ENCODE results near the gene FBXO9. TPM values are rescaled to one million over a fixed set of nuclear protein-coding genes. Genes with fewer than 3 reads are reported as not detected.
"Not testable (repeated sequence)": the region's sequence is repeated elsewhere in the genome, so short reads cannot be mapped to it uniquely, and the experiment has no call there.

FBXO9 gene
- total RNA-seq, 1 donor from 2014 or later, result 41.6 TPM

DNA sequence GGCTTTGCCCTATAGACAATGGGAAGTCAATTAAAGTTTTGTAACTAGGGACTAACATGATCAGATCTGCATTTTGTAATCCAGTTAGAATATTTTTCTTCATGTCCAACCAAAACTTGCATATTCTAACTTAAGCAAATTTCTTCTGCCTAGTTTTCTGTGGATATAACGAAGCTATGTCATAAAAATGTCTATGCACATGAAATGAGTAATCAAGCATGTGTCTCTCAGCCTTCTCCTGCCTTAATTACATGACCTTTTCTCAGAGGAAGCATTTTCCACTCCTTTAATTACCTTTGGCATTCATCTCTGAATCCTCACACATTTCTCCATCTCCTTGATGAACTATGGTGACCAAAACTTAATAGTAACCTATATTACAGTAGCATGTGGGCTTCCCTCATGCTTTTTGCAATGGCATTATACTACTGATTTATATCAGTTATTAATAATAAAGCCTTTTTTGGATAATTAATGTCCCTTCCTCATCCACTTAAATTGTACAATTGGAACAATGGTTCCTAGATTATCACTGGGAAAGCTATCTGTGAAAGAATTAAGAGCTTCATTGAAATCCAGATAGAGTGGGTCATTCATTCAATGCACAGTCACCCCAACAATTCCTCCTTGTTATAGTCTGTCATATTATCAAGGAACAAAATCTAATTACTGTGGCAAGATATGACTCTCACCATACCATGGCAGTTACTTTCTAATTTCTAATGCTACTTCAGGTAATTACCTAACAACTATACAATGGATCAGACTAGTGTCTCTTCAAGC, 19.1 kb upstream of the FBXO9 start:
- FAIRE-seq, result no peak

DNA sequence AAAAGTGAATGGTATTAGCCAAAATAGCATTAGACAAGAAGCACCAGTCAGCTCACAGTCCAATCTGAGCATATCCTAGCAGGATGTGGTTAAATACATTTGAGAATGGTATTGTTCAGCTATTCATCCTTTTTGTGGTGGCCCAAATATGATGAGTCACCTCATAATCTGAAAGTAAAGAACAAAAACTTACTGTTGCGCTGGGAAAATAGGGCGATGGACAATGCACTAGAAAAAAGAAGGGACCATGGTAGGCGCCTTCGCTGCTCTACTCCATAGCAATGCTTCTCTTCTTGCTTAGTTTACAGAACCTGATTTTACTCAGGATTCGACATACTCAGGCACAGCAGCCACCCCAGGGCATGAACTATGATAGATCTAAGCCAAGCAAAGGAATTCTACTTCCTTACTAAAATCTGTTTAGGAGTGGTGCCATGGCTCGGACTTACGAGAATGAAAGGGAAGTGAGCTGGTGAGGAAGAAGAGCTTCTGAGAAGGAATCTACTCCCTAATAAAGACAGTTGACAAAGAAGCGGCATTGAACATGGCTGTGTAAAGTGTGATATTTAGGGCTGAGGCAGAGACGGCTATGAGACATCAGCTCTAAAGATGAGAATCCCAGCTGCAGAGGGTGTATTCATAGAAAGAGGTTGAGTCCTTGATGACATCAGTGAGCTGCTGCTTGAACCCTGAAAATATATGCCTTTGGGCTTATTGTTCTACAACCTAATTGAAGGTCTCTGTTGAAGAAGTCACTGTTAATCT, 16.6 kb upstream of the FBXO9 start:
- no peak for FAIRE-seq

More for the DNA sequence above, 19.1 kb upstream of the FBXO9 start:
- no peak for DNase-seq (ENCODE audit: low spot score in 2 of 2)

GRCh38 chr6:53049415-53049814, 15.8 kb upstream of the FBXO9 start:
- FAIRE-seq (no peak), DNase-seq (ENCODE audit: low spot score in 2 of 2) (no peak)

More for the DNA sequence above, 16.6 kb upstream of the FBXO9 start:
- no peak for DNase-seq (ENCODE audit: low spot score in 2 of 2)

GRCh38 chr6:53052152-53052551, 13.1 kb upstream of the FBXO9 start:
- not testable (repeated sequence) for DNase-seq (ENCODE audit: low spot score in 2 of 2); FAIRE-seq

DNA sequence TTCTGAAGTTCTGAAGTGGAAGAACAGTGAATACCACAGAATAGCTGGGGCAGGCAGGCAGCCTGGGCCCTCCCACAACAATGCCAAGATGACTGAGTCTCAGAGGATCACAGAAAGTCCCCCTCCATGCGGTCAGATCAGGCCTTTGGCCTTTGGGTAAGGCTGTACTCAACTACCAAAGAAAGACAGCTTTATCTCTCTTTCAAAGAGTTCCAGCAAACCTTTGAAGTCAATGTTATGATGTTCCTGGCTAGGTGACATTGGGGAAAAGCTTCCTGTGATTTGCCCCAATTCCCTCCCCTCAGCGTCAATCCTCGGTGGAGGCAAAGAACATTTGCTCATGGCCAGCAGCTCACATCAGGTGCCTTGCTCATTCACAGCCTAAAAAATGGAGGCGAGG, 10.7 kb upstream of the FBXO9 start:
- DNase-seq (ENCODE audit: low spot score in 2 of 2) (no peak), FAIRE-seq (no peak)

DNA sequence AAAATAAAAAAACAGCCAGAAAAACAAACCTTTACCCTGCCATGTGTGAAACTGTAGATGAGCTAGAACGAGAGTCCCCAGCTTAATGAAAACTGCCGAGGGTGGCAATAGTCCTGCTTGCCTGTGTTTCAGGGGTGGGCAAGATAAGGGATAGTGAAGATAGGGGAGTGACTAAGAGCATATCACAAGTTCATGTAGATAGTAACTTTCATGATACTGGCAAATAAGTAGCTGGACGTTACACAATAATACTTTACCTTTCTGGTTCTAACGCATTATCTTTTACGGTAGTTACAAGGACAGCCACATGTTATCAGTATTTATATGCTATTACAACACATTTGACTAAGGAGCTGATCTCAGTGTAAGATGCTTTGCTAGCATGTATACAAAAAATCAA, 9.3 kb upstream of the FBXO9 start:
- no peak for DNase-seq (ENCODE audit: low spot score in 2 of 2)

DNA sequence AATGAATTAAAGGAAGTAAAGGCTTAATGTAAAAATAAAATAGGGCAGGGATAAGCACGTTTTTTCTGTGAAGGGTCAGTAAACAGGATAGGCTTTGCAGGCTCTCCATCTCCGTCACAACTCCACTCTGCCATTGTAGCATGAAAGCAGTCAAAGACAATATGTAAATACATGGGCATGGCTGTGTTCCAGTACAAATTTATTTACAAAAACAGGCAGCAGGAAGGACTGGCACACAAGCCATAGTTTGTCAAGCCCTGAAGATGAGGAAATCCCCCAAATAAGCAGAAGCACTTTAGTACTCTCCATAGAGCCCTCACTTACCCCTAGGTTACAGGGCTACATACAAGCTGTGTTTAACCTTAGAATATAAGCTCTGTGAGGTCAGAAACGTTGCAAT, 8.9 kb upstream of the FBXO9 start:
- DNase-seq (ENCODE audit: low spot score in 2 of 2), result no peak

More for the DNA sequence above, 9.3 kb upstream of the FBXO9 start:
- FAIRE-seq, result no peak

DNA sequence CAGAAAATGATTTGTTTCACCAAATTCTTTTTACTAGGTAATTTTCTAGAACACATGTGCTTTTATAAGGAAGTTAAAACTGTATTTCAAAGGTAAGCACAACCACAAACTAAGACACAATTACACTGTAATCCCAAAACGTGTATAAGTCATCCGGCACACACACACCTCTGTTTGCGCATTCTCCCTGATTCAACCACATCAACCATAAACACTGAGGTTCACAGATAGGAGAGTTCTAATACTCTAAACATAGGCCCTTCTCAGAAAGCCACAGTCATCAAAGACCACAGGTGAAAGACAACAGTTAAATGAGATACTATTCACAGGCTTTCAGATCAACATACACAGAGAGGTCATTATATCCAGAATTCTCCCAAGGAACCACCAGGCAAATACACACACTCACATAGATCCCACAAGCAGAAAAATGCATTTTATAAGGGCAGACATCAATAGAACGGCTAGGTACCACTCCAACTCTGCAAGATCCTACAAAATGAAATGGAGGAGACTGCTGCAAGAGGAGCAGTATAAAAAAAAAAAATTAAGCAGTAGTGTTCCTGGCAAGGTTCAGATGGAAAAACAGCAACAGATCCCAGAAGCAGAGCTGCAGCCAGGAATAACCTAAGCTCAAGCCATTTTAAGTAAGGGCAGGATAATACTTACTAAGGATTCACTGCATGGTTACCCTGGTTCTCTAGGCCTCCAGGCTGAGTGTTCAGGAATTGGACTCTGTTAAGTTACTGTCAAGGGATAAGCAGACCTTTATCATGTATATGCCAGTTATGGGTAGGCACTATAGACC, 6.6 kb upstream of the FBXO9 start:
- DNase-seq (ENCODE audit: low spot score in 2 of 2) (no peak), FAIRE-seq (no peak)

More for the DNA sequence above, 8.9 kb upstream of the FBXO9 start:
- no peak for FAIRE-seq

GRCh38 chr6:53059648-53060589, 5.3 kb upstream of the FBXO9 start:
- DNase-seq (ENCODE audit: low spot score in 2 of 2) (no peak), FAIRE-seq (no peak)

- FAIRE-seq (no peak), DNase-seq (ENCODE audit: low spot score in 2 of 2) (no peak)
Observed at GRCh38 chr6:53062169-53062539, 3.0 kb upstream of the FBXO9 start.

DNA sequence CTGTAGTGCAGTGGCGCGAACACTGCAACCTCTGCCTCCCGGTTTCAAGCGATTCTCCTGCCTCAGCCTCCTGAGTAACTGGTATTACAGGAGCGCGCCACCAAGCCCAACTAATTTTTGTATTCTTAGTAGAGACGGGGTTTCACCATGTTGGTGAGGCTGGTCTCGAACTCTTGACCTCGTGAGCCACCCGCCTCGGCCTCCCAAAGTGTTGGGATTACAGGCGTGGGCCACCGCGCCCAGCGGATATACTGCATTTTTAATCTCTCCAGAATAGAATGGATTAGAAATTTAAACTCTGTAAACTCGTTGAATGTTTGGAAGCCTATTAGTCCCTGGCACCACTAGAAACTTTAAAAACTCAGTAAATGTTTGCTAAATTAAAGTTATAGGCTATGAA, 949 bp upstream of the FBXO9 start:
- not testable (repeated sequence) for FAIRE-seq; DNase-seq (ENCODE audit: low spot score in 2 of 2)

DNA sequence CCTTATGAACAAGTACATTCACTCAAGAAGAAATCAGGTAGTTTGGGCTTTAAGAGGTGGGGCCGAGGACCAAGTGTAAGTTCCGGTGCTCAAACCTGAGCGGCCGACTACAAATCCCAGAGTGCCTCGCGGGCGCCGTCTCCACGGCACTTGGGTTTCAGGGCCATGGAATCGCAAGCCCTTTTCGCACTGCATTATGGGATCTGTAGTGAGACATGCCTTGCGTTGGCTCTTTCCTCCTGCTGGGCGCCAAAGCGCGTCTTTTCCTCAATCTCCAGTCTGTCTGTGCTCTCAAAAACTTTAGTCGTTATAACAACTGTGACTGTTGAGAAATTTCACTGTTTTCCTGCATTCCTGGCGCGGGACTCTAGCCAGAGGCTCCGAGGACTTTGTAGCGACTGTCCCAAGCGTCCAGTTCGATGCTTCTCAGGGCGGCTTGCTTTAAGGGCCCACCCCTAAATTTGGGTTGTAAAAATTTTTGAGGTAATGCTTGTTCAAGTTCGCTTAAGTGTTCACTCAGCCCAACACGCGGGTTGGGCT, 408 bp upstream of the FBXO9 start:
- DNase-seq (ENCODE audit: low spot score in 2 of 2) (peak; percentile 87 to 91), FAIRE-seq (no peak)

DNA sequence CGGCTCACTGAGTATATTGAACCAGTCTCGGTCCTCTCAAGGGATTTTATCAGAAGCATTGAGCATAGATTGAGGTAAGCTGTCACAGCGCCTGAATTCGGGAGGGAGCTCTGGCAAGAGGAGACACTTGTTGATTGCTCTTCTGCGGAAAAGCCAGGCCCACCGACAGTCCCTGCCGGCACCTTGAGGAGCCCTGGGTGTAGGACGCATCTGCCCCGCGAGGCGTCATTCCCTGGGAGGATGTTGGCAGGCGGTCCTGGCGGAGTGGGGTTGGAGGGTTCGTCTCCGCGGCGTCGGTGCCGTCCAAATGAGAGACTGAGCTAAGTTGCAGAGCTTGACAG, 843 bp downstream of the FBXO9 start:
- FAIRE-seq, result no peak
- DNase-seq (ENCODE audit: low spot score in 2 of 2), result peak in 1 of 2 donors; percentile 32

DNA sequence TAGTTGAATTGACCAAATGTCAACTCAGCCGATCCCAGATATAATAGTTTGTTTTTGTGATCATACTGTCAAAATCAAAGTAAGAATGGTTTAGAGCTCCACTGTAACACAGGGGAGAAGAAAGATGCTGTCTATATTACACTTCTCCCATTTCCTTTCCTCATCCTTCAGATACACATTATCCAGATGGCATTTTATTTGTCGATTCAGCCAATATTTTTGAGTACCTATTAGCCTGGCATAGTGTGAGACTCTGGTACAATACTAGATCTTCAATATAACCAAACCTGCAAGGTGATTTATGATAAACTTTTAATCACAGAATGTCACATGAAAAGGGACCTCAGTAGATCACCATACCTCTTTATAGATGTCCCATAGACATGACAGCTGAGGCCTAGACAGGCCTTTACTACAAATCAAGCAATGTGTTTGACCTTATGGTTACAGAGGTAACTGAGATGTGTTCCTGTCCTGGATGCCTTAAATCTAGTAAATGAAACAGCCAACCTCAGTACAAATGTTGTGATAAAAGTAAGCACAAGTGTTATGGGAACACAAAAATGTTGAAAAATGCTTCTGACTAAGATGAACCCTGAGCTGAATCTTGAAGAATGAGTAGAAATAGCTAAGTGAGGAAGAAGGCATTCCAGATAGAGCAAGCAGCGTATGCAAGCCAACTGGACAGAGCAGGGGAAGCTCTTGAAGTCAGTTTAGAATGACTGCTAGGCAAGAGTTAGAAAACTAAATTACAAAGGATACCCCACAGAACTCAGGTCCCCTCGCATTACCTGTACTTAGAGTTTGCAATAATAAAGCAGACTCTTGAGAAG, 1.9 kb downstream of the FBXO9 start:
- FAIRE-seq (no peak), DNase-seq (ENCODE audit: low spot score in 2 of 2) (no peak)

- FAIRE-seq (no peak), DNase-seq (ENCODE audit: low spot score in 2 of 2) (no peak)
Observed at GRCh38 chr6:53067849-53068361, 2.7 kb downstream of the FBXO9 start.

DNA sequence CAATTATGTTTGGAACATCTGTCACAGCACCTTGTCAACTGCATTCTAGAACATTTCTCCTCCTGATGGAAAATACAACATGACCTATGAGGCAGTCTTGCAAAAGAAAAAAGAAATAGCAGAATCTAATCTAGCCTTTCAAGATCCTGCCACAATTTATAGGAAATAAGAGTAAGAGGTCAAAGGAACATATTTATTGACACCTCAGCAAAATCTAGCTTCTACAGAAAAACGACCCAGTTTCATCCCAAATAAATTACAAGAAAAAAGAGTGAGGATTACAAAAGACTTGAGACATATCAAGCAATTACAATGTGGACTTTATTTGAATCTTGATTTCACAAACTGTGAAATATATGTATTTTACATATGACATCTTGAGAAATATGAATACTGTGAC, 4.2 kb downstream of the FBXO9 start:
- DNase-seq (ENCODE audit: low spot score in 2 of 2) (no peak), FAIRE-seq (no peak)

DNA sequence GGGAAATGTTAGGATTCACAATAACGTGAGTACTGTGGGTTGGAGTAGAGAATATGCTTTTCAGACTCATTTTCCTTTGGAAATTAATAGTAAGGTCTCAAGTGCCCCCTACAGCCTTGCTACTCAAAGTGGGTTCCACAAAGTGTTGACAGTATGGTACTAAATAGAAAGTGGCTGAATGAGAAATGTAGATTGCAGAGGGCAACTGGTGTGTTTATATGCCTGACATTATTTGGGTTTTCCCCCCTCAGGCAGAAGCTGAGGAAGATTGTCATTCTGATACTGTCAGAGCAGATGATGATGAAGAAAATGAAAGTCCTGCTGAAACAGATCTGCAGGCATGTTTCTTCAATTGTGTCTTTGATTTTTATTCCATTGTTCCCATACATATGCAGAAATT, 5.6 kb downstream of the FBXO9 start:
- FAIRE-seq, result no peak
- no peak for DNase-seq (ENCODE audit: low spot score in 2 of 2)

DNA sequence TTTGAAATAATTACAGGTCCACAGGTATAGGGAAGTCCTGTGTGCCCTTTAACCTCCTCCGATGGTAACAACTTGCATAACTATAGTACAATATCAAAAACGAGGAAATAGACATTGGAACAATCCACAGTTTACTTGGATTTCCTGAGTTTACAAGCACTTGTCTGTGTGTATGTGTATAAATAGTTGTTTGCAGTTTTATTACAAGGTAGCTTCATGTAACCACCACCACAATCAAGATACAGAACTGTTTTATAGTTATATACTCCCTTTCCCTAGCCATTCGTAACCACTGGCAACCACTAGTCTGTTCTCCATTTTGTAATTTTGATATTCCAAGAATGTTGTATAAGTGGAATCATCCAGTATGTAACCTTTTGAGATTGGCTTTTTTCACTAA, 9.1 kb downstream of the FBXO9 start:
- DNase-seq (ENCODE audit: low spot score in 2 of 2) (no peak), FAIRE-seq (no peak)

GRCh38 chr6:53080813-53081212, 15.6 kb downstream of the FBXO9 start:
- DNase-seq (ENCODE audit: low spot score in 2 of 2), result no peak
- FAIRE-seq, result no peak

All from frontal cortex (tissue), 4 donors.